Activated CD4-positive, alpha-beta T cell treated with anti-CD3 and anti-CD28 coated beads, Interleukin-2, amount 10 ng/mL, durations not matched to agents 24 days and 14 days (primary cell): ENCODE measurements around the gene BOD1L1. TPM values are rescaled to one million over a fixed set of nuclear protein-coding genes. Genes with fewer than 3 reads are reported as not detected.

Experiments
- DNase-seq: peaks from one replicate; pipeline ENCODE4 v3.0.0; 2022
- H3K27ac Mint-ChIP-seq: one replicate; pipeline ENCODE4 v1.8.0; 2022; ENCODE audit warnings: mild to moderate bottlenecking, mixed read lengths
- H3K27me3 Mint-ChIP-seq: one replicate; pipeline ENCODE4 v1.8.0; 2022; ENCODE audit warnings: mixed read lengths
- H3K36me3 Mint-ChIP-seq: one replicate; pipeline ENCODE4 v1.8.0; 2022; ENCODE audit warnings: low read depth, mild to moderate bottlenecking, mixed read lengths
- H3K4me1 Mint-ChIP-seq: one replicate; pipeline ENCODE4 v1.8.0; 2021; ENCODE audit warnings: mixed read lengths
- H3K4me3 Mint-ChIP-seq: one replicate; pipeline ENCODE4 v1.8.0; 2022; ENCODE audit warnings: mild to moderate bottlenecking, moderate library complexity, mixed read lengths
- H3K9me3 Mint-ChIP-seq: one replicate; pipeline ENCODE4 v1.8.0; 2021; ENCODE audit warnings: mixed read lengths
- intact Hi-C: fragments of 100-400 bp; cut with micrococcal nuclease; formaldehyde crosslinking; loops from one replicate; pipeline ENCODE4 v1.15.1; 2023
- total RNA-seq: library from RNA; stranded (reverse); gene quantifications from 2 replicates; pipeline ENCODE4 v1.2.3, GENCODE V29; 2022

BOD1L1 gene
- total RNA-seq, 1 donor from 2014 or later, result 41.0 TPM

DNA sequence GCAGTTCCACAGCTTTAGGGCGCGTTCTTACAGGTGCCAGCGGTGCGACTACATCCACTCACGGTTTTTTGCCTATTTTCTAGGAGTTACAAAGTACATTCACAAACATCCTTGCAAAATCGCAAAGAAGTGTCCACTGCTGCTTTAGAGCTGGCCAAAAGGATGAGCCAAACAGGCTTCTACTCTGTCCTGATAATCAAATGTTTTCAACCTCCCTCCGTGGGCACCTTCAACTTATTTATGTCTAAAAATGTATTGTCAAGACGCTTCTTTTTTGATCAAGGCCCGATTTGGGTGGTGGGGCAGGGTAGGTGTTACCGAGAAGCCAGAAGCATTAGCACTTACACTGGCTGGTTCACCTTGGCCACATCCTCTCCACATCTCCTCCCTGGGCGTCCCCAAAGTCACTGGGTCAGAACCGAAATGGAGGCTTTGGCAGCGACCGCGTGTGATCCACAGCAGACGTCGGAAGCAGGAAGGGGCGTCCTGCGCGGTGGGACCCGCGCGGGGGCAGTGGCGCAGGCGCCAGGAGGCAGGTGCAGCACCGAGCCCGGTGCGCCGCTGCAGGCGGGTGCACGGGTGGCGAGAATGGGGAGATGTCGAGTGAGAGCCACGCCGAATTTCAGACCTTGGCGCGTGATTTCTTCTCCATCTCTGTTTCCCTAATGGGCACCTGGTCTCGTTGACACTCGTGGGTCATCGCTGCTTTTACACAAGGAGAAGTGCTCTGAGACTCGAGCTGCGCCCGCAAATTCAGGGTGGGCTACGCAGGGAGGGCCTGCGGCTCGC, 100.1 kb downstream of the BOD1L1 start:
- H3K27me3 Mint-ChIP-seq, result peaks cover 87% of the 10 kb centered on the region
- no peak overlapping the region for H3K4me3 Mint-ChIP-seq
- DNase-seq, result no peak
- H3K36me3 Mint-ChIP-seq, result no peaks in the 10 kb centered on the region
- H3K27ac Mint-ChIP-seq, result no peak overlapping the region
- intact Hi-C loops, result no loop called here
- peaks cover 18% of the 10 kb centered on the region for H3K9me3 Mint-ChIP-seq
- H3K4me1 Mint-ChIP-seq, result peaks cover 10% of the 10 kb centered on the region

- Mint-ChIP-seq H3K36me3 (no peaks in the 10 kb centered on the region), H3K9me3 (peaks cover 18% of the 10 kb centered on the region), H3K4me3 (no peak overlapping the region), H3K27ac (no peak overlapping the region), H3K4me1 (peaks cover 10% of the 10 kb centered on the region), H3K27me3 (peaks cover 90% of the 10 kb centered on the region)
- no peak for DNase-seq
- intact Hi-C loops, result no loop called here
Measured at GRCh38 chr4:13526658-13527057, 100.9 kb downstream of the BOD1L1 start.

- peaks cover 21% of the 10 kb centered on the region for H3K9me3 Mint-ChIP-seq
- H3K4me1 Mint-ChIP-seq, result peaks cover 7% of the 10 kb centered on the region
- intact Hi-C loops, result no loop called here
- H3K4me3 Mint-ChIP-seq, result no peak overlapping the region
- DNase-seq, result no peak
- H3K27ac Mint-ChIP-seq, result no peak overlapping the region
- no peaks in the 10 kb centered on the region for H3K36me3 Mint-ChIP-seq
- H3K27me3 Mint-ChIP-seq, result peaks cover 86% of the 10 kb centered on the region
Measured at GRCh38 chr4:13525606-13526281, 101.8 kb downstream of the BOD1L1 start.

GRCh38 chr4:13524504-13525243, 102.9 kb downstream of the BOD1L1 start:
- no peak overlapping the region for H3K4me3 Mint-ChIP-seq
- peak; percentile 52 for DNase-seq
- H3K4me1 Mint-ChIP-seq, result peaks cover 7% of the 10 kb centered on the region
- peaks cover 80% of the 10 kb centered on the region for H3K27me3 Mint-ChIP-seq
- H3K27ac Mint-ChIP-seq, result no peak overlapping the region
- intact Hi-C loops, result no loop called here
- H3K36me3 Mint-ChIP-seq, result no peaks in the 10 kb centered on the region
- H3K9me3 Mint-ChIP-seq, result peaks cover 15% of the 10 kb centered on the region

DNA sequence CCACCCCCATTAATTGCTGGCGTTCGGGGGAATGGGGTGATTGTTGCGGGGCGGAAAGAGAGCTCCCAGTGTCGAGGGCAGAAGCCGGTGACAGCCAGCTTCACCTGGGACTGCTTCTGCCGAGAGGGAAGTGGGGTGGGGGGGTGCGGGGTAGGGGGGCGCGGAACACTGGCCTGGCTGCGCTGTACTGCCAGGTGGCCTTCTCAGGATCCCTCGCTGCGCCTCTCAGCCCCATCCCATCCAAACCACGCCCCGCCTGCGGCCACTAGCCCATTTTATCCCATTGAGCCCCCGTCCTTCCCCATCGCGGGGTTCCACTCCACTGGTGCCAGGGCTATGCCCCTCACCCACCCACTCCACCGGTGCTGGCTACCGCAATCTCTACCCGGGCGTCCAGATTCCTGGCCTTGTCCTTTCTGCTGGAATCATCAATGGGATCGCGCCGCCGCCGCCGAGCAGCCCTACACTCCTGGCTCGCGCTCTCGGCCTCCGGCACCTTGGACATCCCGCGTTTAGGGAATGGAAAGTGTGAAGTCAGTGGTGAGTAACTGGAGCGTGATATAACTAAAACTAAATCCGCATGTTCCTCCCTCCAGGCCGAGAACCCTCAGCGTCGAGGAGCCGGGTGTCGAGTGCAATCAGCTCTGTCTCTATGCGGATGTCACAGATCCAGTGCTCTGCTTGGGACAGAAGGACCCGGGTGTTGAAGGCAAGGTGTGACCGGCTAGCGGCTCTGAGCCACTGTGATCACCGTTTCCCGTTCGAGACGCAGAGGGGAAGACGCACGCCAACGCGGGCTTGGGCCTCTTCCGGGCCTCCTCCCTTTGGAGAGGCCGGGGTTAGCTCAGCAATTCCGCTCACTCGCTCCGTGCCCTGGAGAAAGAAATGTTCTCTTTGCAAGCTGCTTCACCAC, 103.7 kb downstream of the BOD1L1 start:
- H3K4me3 Mint-ChIP-seq, result no peak overlapping the region
- peaks cover 6% of the 10 kb centered on the region for H3K4me1 Mint-ChIP-seq
- no peak overlapping the region for H3K27ac Mint-ChIP-seq
- H3K27me3 Mint-ChIP-seq, result peaks cover 77% of the 10 kb centered on the region
- intact Hi-C loops, result no loop called here
- peaks cover 13% of the 10 kb centered on the region for H3K9me3 Mint-ChIP-seq
- peak; percentile 51 for DNase-seq
- H3K36me3 Mint-ChIP-seq, result no peaks in the 10 kb centered on the region

- no peak overlapping the region for H3K4me3 Mint-ChIP-seq
- peaks cover 11% of the 10 kb centered on the region for H3K9me3 Mint-ChIP-seq
- peaks cover 2% of the 10 kb centered on the region for H3K4me1 Mint-ChIP-seq
- no peaks in the 10 kb centered on the region for H3K36me3 Mint-ChIP-seq
- DNase-seq, result peak; percentile 53
- peak overlapping the region; percentile 20 for H3K27ac Mint-ChIP-seq
- intact Hi-C loops, result no loop called here
- H3K27me3 Mint-ChIP-seq, result peaks cover 71% of the 10 kb centered on the region
Measured at GRCh38 chr4:13523105-13523477, 104.4 kb downstream of the BOD1L1 start.

DNA sequence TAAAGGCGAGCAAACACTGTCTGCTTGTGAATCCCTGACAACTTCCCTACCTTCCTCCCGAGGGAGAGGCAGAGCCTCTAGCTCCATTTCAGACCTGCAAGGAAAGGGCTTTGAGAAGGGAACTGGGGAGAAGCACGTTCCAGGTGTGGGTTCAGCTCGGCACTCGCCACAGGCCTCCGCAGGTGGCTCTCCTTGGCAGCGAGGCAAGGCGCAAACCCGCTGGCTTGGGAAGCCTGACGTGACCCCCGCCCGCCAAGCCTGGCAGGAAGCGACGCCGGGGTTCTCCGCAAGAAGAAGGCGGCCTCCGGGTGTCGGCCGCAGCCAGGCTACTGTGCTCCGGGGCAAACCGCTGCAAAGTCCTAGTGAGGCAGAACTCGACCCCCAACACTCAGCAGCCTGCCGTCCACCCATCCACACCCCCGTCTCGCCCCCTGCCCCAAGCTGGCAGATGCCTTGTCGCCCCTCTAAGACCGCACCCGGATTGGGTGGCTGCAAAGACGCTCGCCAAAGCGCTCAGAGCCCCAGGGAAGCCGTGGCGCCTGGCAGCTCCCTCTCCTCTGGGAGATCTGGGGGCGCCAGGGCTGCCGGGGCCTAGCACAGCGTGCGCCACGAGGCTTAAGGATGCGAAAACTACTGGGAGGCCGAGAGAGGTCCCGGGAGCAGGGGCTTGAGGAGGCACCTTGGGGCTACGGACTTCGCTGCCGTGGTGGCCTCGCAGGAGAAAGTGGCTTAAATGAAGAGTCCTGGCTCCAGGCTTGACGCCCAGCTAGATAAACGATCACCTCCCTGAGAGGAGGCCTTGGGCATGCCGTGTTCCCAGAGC, 105.0 kb downstream of the BOD1L1 start:
- Mint-ChIP-seq H3K4me1 (peaks cover 2% of the 10 kb centered on the region), H3K4me3 (no peak overlapping the region), H3K27me3 (peaks cover 70% of the 10 kb centered on the region), H3K9me3 (peaks cover 11% of the 10 kb centered on the region), H3K27ac (peak overlapping the region; percentile 20), H3K36me3 (no peaks in the 10 kb centered on the region)
- DNase-seq, result peak; percentile 62
- intact Hi-C loops, result no loop called here

GRCh38 chr4:13521047-13521446, 106.5 kb downstream of the BOD1L1 start:
- no peak overlapping the region for H3K27ac Mint-ChIP-seq
- H3K27me3 Mint-ChIP-seq, result peaks cover 62% of the 10 kb centered on the region
- H3K9me3 Mint-ChIP-seq, result peaks cover 11% of the 10 kb centered on the region
- no peaks in the 10 kb centered on the region for H3K36me3 Mint-ChIP-seq
- peak; percentile 43 for DNase-seq
- no peaks in the 10 kb centered on the region for H3K4me1 Mint-ChIP-seq
- intact Hi-C loops, result no loop called here
- H3K4me3 Mint-ChIP-seq, result no peak overlapping the region

Other genes with a start within 250 kb of the BOD1L1 start
- 19.5 and 20.5 TPM in 2 replicates for gene RAB28, start 143.4 kb downstream of the BOD1L1 start, total RNA-seq
- not detected in 2 replicates for gene NKX3-2, start 83.2 kb downstream of the BOD1L1 start, total RNA-seq